Gastroesophageal sphincter (tissue), 3 donors: ENCODE results near the gene LMNTD1.

Source experiments
- CTCF ChIP-seq, 4 experiments: fragments of 200-600 bp in 2 of 4; fragments of 450-650 bp in 2 of 4; sonication (generic) in 1 of 4; IDR thresholded peaks; one replicate each; pipeline ENCODE4 v1.5.1; 2017 to 2019; ENCODE audit warnings: antibody characterized with exemption in 4 of 4, mild to moderate bottlenecking in 2 of 4, moderate library complexity in 2 of 4
- POLR2A ChIP-seq, 2 donors: fragments of 450-650 bp; IDR thresholded peaks; one replicate each; pipeline ENCODE4 v1.6.1; 2017; ENCODE audit warnings: antibody characterized with exemption in 2 of 2, mild to moderate bottlenecking in 2 of 2, moderate library complexity in 1 of 2

GRCh38 chr12:25477217-25477616, 75.9 kb downstream of the LMNTD1 start:
- TF ChIP-seq CTCF (IDR thresholded peaks at IDR 0.05): no peak
- TF ChIP-seq POLR2A (IDR thresholded peaks at IDR 0.05): no peak
